Neural cell (in vitro differentiated cells): ENCODE data around the gene HS3ST5. TPM values are rescaled to one million over a fixed set of nuclear protein-coding genes. Genes with fewer than 3 reads are reported as not detected.

Experiments used
- H2AFZ ChIP-seq: fragments of 200-600, 300-800 bp; sonication (generic), shearing (Covaris generic); 2 replicates; pipeline ENCODE4 v1.6.0; 2014; ENCODE audit warnings: low read depth, mild to moderate bottlenecking, antibody characterized with exemption, low read length, moderate library complexity
- H3F3A ChIP-seq: fragments of 200-600 bp; shearing (Covaris generic); 2 replicates; pipeline ENCODE4 v1.6.1; 2016; ENCODE audit warnings: mild to moderate bottlenecking, moderate library complexity, mixed read lengths, antibody characterized with exemption, low read length; ENCODE audit not compliant: insufficient read depth, poor library complexity, severe bottlenecking
- H3K27ac ChIP-seq: fragments of 200-600, 300-800 bp; sonication (generic), shearing (Covaris generic); 2 replicates; pipeline ENCODE4 v1.5.1; 2014; ENCODE audit warnings: mild to moderate bottlenecking, low read length, moderate library complexity
- H3K27me3 ChIP-seq: fragments of 300-800, 200-600 bp; sonication (generic), shearing (Covaris generic); 2 replicates; pipeline ENCODE4 v1.6.0; 2014; ENCODE audit warnings: mild to moderate bottlenecking, low read depth, low read length, moderate library complexity; ENCODE audit not compliant: insufficient read depth
- H3K36me3 ChIP-seq: fragments of 300-800, 200-600 bp; sonication (generic), shearing (Covaris generic); 2 replicates; pipeline ENCODE4 v1.5.1; 2014; ENCODE audit warnings: mild to moderate bottlenecking, antibody characterized with exemption, low read length, moderate library complexity; ENCODE audit not compliant: insufficient read depth
- H3K4me2 ChIP-seq: fragments of 300-800, 200-600 bp; sonication (generic), shearing (Covaris generic); 2 replicates; pipeline ENCODE4 v1.6.0; 2014; ENCODE audit warnings: mild to moderate bottlenecking, low read length
- H3K4me3 ChIP-seq: fragments of 300-800, 200-600 bp; sonication (generic), shearing (Covaris generic); 2 replicates; pipeline ENCODE4 v1.5.1; 2014; ENCODE audit warnings: mild to moderate bottlenecking, low read length, moderate library complexity
- H3K79me2 ChIP-seq: fragments of 200-600 bp; shearing (Covaris generic); replicated peaks from 2 replicates; pipeline ENCODE4 v1.6.0; 2014; ENCODE audit warnings: mild to moderate bottlenecking, low read length, moderate library complexity; ENCODE audit not compliant: insufficient read depth
- H3K9ac ChIP-seq: fragments of 300-800, 200-600 bp; sonication (generic), shearing (Covaris generic); 2 replicates; pipeline ENCODE4 v1.6.1; 2016; ENCODE audit warnings: mild to moderate bottlenecking, low read length, mixed read lengths
- H3K9me2 ChIP-seq: fragments of 200-600 bp; shearing (Covaris generic); 2 replicates; pipeline ENCODE4 v1.6.1; 2016; ENCODE audit warnings: mild to moderate bottlenecking, low read length, mixed read lengths; ENCODE audit not compliant: insufficient read depth
- H3K9me3 ChIP-seq: fragments of 200-600, 300-800 bp; sonication (generic), shearing (Covaris generic); 2 replicates; pipeline ENCODE4 v1.6.1; 2016; ENCODE audit warnings: mild to moderate bottlenecking, mixed run types, low read length, moderate library complexity, mixed read lengths
- H4K20me1 ChIP-seq: fragments of 200-600 bp; shearing (Covaris generic); 2 replicates; pipeline ENCODE4 v1.6.1; 2016; ENCODE audit warnings: mild to moderate bottlenecking, mixed run types; ENCODE audit not compliant: insufficient read depth
- EP300 ChIP-seq: fragments of 450-650 bp; conservative IDR thresholded peaks from 2 replicates; pipeline ENCODE4 v1.6.1; 2014; ENCODE audit warnings: antibody characterized with exemption, mild to moderate bottlenecking, moderate library complexity; ENCODE audit not compliant: poor library complexity, severe bottlenecking
- EZH2 ChIP-seq: fragments of 200-600, 300-800 bp; shearing (Covaris generic), sonication (generic); IDR thresholded peaks from 2 replicates; pipeline ENCODE4 v1.6.1; 2014; ENCODE audit warnings: antibody characterized with exemption, low read length, borderline replicate concordance, mild to moderate bottlenecking; ENCODE audit not compliant: insufficient read depth, poor library complexity, severe bottlenecking
- MXI1 ChIP-seq: fragments of 450-650 bp; conservative IDR thresholded peaks from 2 replicates; pipeline ENCODE4 v1.6.1; 2014; ENCODE audit warnings: antibody characterized with exemption, mild to moderate bottlenecking; ENCODE audit not compliant: poor library complexity, severe bottlenecking
- POLR2AphosphoS5 ChIP-seq: IDR thresholded peaks from 2 replicates; pipeline ENCODE4 v1.6.1; 2012
- RAD21 ChIP-seq: fragments of 450-650 bp; conservative IDR thresholded peaks from 2 replicates; pipeline ENCODE4 v1.6.1; 2014; ENCODE audit warnings: antibody characterized with exemption, mild to moderate bottlenecking, moderate library complexity
- SMC3 ChIP-seq: fragments of 450-650 bp; conservative IDR thresholded peaks from 2 replicates; pipeline ENCODE4 v1.6.1; 2014; ENCODE audit warnings: antibody characterized with exemption, mild to moderate bottlenecking, moderate library complexity; ENCODE audit not compliant: poor library complexity
- TAF1 ChIP-seq: IDR thresholded peaks from 2 replicates; pipeline ENCODE4 v1.6.1; 2012; ENCODE audit warnings: low read depth
- polyA plus RNA-seq: library from polyadenylated mRNA; depleted of rRNA; stranded (reverse); fragments of >200 nt; gene quantifications from 2 replicates; pipeline ENCODE4 v1.2.3, GENCODE V29; 2014
- TF ChIP-seq, protein P1 (sequence below): fragments of 450-650 bp; IDR thresholded peaks from 2 replicates; pipeline ENCODE4 v1.5.1; 2014; ENCODE audit warnings: antibody characterized with exemption, mild to moderate bottlenecking, moderate library complexity; ENCODE audit not compliant: poor library complexity, severe bottlenecking
- TF ChIP-seq, protein P2 (sequence below): IDR thresholded peaks from 2 replicates; pipeline ENCODE4 v1.6.1; 2012; ENCODE audit warnings: borderline replicate concordance

HS3ST5 gene
- polyA plus RNA-seq, 1 donor from 2014 or later = not detected

DNA sequence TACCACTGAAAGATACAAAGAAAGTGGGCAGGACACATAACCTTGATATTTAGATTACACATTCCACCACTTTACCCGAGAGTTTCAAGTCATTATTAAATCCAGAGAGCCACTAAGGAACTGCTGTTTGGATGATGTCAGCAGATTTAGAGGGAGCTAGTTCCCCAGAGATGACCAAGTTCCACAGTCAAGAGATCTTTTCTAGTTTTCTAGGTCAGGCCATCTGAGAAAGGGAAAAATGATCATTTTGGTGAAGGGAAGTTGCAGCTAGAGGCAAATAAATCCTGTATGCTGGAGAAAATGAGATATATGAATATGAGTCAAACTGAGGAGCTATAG, 147.8 kb downstream of the HS3ST5 start:
- TF ChIP-seq SMC3 (no peak), EP300 (no peak), RAD21 (no peak), MXI1 (no peak), EZH2 (no peak), TAF1 (no peak), POLR2AphosphoS5 (no peak)
- TF ChIP-seq, protein P1, sequence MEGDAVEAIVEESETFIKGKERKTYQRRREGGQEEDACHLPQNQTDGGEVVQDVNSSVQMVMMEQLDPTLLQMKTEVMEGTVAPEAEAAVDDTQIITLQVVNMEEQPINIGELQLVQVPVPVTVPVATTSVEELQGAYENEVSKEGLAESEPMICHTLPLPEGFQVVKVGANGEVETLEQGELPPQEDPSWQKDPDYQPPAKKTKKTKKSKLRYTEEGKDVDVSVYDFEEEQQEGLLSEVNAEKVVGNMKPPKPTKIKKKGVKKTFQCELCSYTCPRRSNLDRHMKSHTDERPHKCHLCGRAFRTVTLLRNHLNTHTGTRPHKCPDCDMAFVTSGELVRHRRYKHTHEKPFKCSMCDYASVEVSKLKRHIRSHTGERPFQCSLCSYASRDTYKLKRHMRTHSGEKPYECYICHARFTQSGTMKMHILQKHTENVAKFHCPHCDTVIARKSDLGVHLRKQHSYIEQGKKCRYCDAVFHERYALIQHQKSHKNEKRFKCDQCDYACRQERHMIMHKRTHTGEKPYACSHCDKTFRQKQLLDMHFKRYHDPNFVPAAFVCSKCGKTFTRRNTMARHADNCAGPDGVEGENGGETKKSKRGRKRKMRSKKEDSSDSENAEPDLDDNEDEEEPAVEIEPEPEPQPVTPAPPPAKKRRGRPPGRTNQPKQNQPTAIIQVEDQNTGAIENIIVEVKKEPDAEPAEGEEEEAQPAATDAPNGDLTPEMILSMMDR = no peak
- TF ChIP-seq, protein P2, sequence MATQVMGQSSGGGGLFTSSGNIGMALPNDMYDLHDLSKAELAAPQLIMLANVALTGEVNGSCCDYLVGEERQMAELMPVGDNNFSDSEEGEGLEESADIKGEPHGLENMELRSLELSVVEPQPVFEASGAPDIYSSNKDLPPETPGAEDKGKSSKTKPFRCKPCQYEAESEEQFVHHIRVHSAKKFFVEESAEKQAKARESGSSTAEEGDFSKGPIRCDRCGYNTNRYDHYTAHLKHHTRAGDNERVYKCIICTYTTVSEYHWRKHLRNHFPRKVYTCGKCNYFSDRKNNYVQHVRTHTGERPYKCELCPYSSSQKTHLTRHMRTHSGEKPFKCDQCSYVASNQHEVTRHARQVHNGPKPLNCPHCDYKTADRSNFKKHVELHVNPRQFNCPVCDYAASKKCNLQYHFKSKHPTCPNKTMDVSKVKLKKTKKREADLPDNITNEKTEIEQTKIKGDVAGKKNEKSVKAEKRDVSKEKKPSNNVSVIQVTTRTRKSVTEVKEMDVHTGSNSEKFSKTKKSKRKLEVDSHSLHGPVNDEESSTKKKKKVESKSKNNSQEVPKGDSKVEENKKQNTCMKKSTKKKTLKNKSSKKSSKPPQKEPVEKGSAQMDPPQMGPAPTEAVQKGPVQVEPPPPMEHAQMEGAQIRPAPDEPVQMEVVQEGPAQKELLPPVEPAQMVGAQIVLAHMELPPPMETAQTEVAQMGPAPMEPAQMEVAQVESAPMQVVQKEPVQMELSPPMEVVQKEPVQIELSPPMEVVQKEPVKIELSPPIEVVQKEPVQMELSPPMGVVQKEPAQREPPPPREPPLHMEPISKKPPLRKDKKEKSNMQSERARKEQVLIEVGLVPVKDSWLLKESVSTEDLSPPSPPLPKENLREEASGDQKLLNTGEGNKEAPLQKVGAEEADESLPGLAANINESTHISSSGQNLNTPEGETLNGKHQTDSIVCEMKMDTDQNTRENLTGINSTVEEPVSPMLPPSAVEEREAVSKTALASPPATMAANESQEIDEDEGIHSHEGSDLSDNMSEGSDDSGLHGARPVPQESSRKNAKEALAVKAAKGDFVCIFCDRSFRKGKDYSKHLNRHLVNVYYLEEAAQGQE = no peak
- no peaks in the 10 kb centered on the region for H3K27me3 ChIP-seq
- no peak overlapping the region for H3K27ac ChIP-seq
- H4K20me1 ChIP-seq = no peaks in the 10 kb centered on the region
- H3K36me3 ChIP-seq = no peaks in the 10 kb centered on the region
- no peak overlapping the region for H3K4me2 ChIP-seq
- no peaks in the 10 kb centered on the region for H3F3A ChIP-seq
- no peaks in the 10 kb centered on the region for H3K79me2 ChIP-seq
- H3K9me2 ChIP-seq = no peaks in the 10 kb centered on the region
- H3K9me3 ChIP-seq = no peaks in the 10 kb centered on the region
- H3K4me3 ChIP-seq = no peak overlapping the region
- H2AFZ ChIP-seq = no peak overlapping the region
- H3K9ac ChIP-seq = no peak overlapping the region

DNA sequence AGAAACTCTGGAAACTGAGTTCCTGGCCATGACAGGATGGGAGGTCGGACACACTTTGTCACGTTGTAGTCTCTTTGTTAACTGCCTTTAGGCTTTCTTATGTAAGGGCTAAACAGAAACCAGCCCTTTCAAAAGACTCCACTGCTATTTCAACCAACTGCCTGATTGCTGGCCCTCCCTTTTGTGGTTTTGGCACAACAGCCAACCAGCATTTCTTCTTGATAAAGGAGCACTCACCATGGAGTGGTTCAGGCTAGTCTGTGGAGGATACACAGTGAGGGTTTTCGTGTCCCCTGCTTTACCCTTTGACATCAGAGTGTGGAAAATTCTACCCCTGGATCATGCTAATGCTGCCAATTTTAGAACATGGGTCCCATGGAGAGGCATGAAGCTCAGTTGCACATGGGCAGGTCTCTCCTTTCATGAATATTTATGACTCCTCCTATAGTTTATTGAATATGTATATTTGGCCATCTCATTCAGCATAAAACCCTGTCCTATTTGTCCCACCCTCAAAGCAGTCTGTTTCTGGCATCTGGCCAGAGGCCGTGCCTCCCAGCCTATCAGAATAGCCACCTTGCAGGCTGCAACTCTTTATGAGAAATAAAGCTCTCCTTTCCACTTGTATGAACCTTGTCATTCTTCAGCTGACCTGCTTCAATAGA, 148.3 kb downstream of the HS3ST5 start:
- Histone ChIP-seq H3K4me3 (no peak overlapping the region), H2AFZ (no peak overlapping the region), H3K4me2 (no peak overlapping the region)

More for the DNA sequence above, 148.3 kb downstream of the HS3ST5 start:
- Histone ChIP-seq H3K9ac (no peak overlapping the region), H3K79me2 (no peaks in the 10 kb centered on the region), H4K20me1 (no peaks in the 10 kb centered on the region), H3K36me3 (no peaks in the 10 kb centered on the region), H3K27me3 (no peaks in the 10 kb centered on the region), H3K9me2 (no peaks in the 10 kb centered on the region), H3K27ac (no peak overlapping the region), H3K9me3 (no peaks in the 10 kb centered on the region), H3F3A (no peaks in the 10 kb centered on the region)
- TF ChIP-seq TAF1 = no peak
- TF ChIP-seq EZH2 = no peak
- no peak for TF ChIP-seq POLR2AphosphoS5
- TF ChIP-seq, protein P1 = no peak
- no peak for TF ChIP-seq RAD21
- TF ChIP-seq MXI1 = no peak
- no peak for TF ChIP-seq EP300
- no peak for TF ChIP-seq SMC3
- TF ChIP-seq, protein P2 = no peak
